HUES64 (cell line): ENCODE measurements around the gene RNASEH2C.

ENCODE experiments used
- H3K27ac ChIP-seq: 2 replicates; pipeline ENCODE4 v1.7.0; 2013; ENCODE audit warnings: low read depth, low read length, inconsistent platforms
- H3K27me3 ChIP-seq: 2 replicates; pipeline ENCODE4 v1.6.1; 2013; ENCODE audit warnings: mild to moderate bottlenecking, low read length; ENCODE audit not compliant: insufficient read depth
- H3K36me3 ChIP-seq: 2 replicates; pipeline ENCODE4 v1.6.1; 2013; ENCODE audit warnings: mild to moderate bottlenecking, low read length; ENCODE audit not compliant: insufficient read depth
- H3K4me1 ChIP-seq: 2 replicates; pipeline ENCODE4 v1.6.1; 2013; ENCODE audit warnings: mild to moderate bottlenecking, low read length, moderate library complexity; ENCODE audit not compliant: insufficient read depth
- H3K4me3 ChIP-seq: 2 replicates; pipeline ENCODE4 v1.5.1; 2013; ENCODE audit warnings: mild to moderate bottlenecking, low read length, moderate library complexity
- H3K9ac ChIP-seq: 2 replicates; pipeline ENCODE4 v1.6.1; 2013; ENCODE audit warnings: mild to moderate bottlenecking, low read depth, low read length
- H3K9me3 ChIP-seq: 2 replicates; pipeline ENCODE4 v1.6.1; 2013; ENCODE audit warnings: low read depth, low read length; ENCODE audit not compliant: insufficient read depth
- WGBS: fragments of 150-250, 120-280 bp; methylation state at CpG from one replicate; pipeline ENCODE4 v1.1.7; 2013; ENCODE audit warnings: missing lambda C conversion rate; 5-methylcytosine and 5-hydroxymethylcytosine counted together

The RNASEH2C gene

GRCh38 chr11:65717906-65718305 lies 2.7 kb downstream of the RNASEH2C start:
- 91% methylated on average over 6 of the region's 6 CpGs for WGBS
- H3K9ac ChIP-seq, result no peak overlapping the region
- peaks cover 61% of the 10 kb centered on the region for H3K36me3 ChIP-seq

GRCh38 chr11:65716774-65717405 lies 3.7 kb downstream of the RNASEH2C start:
- Histone ChIP-seq H3K27ac (no peak overlapping the region), H3K9me3 (no peaks in the 10 kb centered on the region), H3K4me1 (peaks cover 5% of the 10 kb centered on the region; the same call in 1 of the 2 replicates), H3K27me3 (no peaks in the 10 kb centered on the region), H3K9ac (no peak overlapping the region), H3K4me3 (no peak overlapping the region), H3K36me3 (peaks cover 63% of the 10 kb centered on the region)
- WGBS, result 95% methylated on average over 14 of the region's 14 CpGs

More at GRCh38 chr11:65717906-65718305, 2.7 kb downstream of the RNASEH2C start:
- no peak overlapping the region for H3K27ac ChIP-seq
- peaks cover 5% of the 10 kb centered on the region; the same call in 1 of the 2 replicates for H3K4me1 ChIP-seq
- H3K9me3 ChIP-seq, result no peaks in the 10 kb centered on the region
- no peaks in the 10 kb centered on the region for H3K27me3 ChIP-seq
- no peak overlapping the region for H3K4me3 ChIP-seq

GRCh38 chr11:65716302-65716701 lies 4.3 kb downstream of the RNASEH2C start:
- H3K36me3 ChIP-seq, result peaks cover 63% of the 10 kb centered on the region
- WGBS, result 81% methylated on average over 7 of the region's 7 CpGs

GRCh38 chr11:65714433-65714832 lies 6.2 kb downstream of the RNASEH2C start:
- Histone ChIP-seq H3K4me1 (peaks cover 3% of the 10 kb centered on the region; the same call in 1 of the 2 replicates), H3K36me3 (peaks cover 63% of the 10 kb centered on the region), H3K27ac (no peak overlapping the region), H3K9ac (no peak overlapping the region), H3K9me3 (no peaks in the 10 kb centered on the region), H3K4me3 (no peak overlapping the region), H3K27me3 (no peaks in the 10 kb centered on the region)
- 96% methylated on average over 16 of the region's 16 CpGs for WGBS

More at GRCh38 chr11:65716302-65716701, 4.3 kb downstream of the RNASEH2C start:
- Histone ChIP-seq H3K4me1 (peaks cover 5% of the 10 kb centered on the region; the same call in 1 of the 2 replicates), H3K9ac (no peak overlapping the region), H3K9me3 (no peaks in the 10 kb centered on the region), H3K27ac (no peak overlapping the region), H3K27me3 (no peaks in the 10 kb centered on the region), H3K4me3 (no peak overlapping the region)

GRCh38 chr11:65713212-65713969 lies 7.2 kb downstream of the RNASEH2C start:
- H3K4me1 ChIP-seq, result no peaks in the 10 kb centered on the region
- H3K9ac ChIP-seq, result no peak overlapping the region
- no peaks in the 10 kb centered on the region for H3K9me3 ChIP-seq
- WGBS, result 97% methylated on average over 23 of the region's 24 CpGs
- no peak overlapping the region for H3K27ac ChIP-seq
- H3K27me3 ChIP-seq, result no peaks in the 10 kb centered on the region
- H3K4me3 ChIP-seq, result 0 out of 2 replicates have a peak overlapping the region, but pooled peaks have one; percentile 72
- peaks cover 54% of the 10 kb centered on the region for H3K36me3 ChIP-seq

GRCh38 chr11:65712633-65713076 lies 7.9 kb downstream of the RNASEH2C start:
- H3K4me3 ChIP-seq, result peak overlapping the region; percentile 72
- no peaks in the 10 kb centered on the region for H3K9me3 ChIP-seq
- peak overlapping the region; percentile 16; the same call in 1 of the 2 replicates for H3K27ac ChIP-seq
- H3K9ac ChIP-seq, result peak overlapping the region; percentile 18; the same call in 1 of the 2 replicates
- WGBS, result 62% methylated on average over 11 of the region's 11 CpGs
- H3K36me3 ChIP-seq, result peaks cover 46% of the 10 kb centered on the region
- H3K27me3 ChIP-seq, result peaks cover 6% of the 10 kb centered on the region
- no peaks in the 10 kb centered on the region for H3K4me1 ChIP-seq

- Histone ChIP-seq H3K27me3 (peaks cover 11% of the 10 kb centered on the region), H3K4me3 (peak within 1 kb of the TSS; percentile 72), H3K36me3 (peaks cover 40% of the 10 kb centered on the region), H3K27ac (peak within 1 kb of the TSS; percentile 97), H3K9ac (peak within 1 kb of the TSS; percentile 87), H3K9me3 (no peaks in the 10 kb centered on the region), H3K4me1 (no peaks in the 10 kb centered on the region)
- under 1% methylated on average over 65 of the region's 65 CpGs for WGBS
These were observed 8.6 kb downstream of the RNASEH2C start, which contains the start of gene KAT5 for GRCh38 chr11:65711785-65712632. KAT5 (plus strand) TSS chr11:65712252; CDS start chr11:65712268, 16 bp downstream.

GRCh38 chr11:65710421-65710820 lies 10.2 kb downstream of the RNASEH2C start:
- 90% methylated on average over 3 of the region's 3 CpGs for WGBS
- Histone ChIP-seq H3K36me3 (peaks cover 25% of the 10 kb centered on the region), H3K4me3 (no peak overlapping the region), H3K9me3 (no peaks in the 10 kb centered on the region), H3K9ac (no peak overlapping the region), H3K27me3 (peaks cover 11% of the 10 kb centered on the region), H3K27ac (no peak overlapping the region), H3K4me1 (no peaks in the 10 kb centered on the region)

- no peak overlapping the region for H3K27ac ChIP-seq
- peaks cover 19% of the 10 kb centered on the region for H3K36me3 ChIP-seq
- no peak overlapping the region for H3K9ac ChIP-seq
- no peaks in the 10 kb centered on the region for H3K9me3 ChIP-seq
- H3K27me3 ChIP-seq, result peaks cover 11% of the 10 kb centered on the region
- 88% methylated on average over 8 of the region's 8 CpGs for WGBS
- no peaks in the 10 kb centered on the region for H3K4me1 ChIP-seq
- H3K4me3 ChIP-seq, result no peak overlapping the region
These were observed 10.9 kb downstream of the RNASEH2C start for GRCh38 chr11:65709661-65710060.

- Histone ChIP-seq H3K27me3 (peaks cover 11% of the 10 kb centered on the region), H3K36me3 (peaks cover 7% of the 10 kb centered on the region), H3K9ac (no peak overlapping the region), H3K9me3 (no peaks in the 10 kb centered on the region), H3K4me3 (no peak overlapping the region), H3K4me1 (no peaks in the 10 kb centered on the region), H3K27ac (no peak overlapping the region)
- WGBS, result 87% methylated on average over 4 of the region's 5 CpGs
These were observed 12.1 kb downstream of the RNASEH2C start for GRCh38 chr11:65708451-65708850.
